Measurements from ENCODE around the gene DIMT1.

DIMT1 gene

DNA sequence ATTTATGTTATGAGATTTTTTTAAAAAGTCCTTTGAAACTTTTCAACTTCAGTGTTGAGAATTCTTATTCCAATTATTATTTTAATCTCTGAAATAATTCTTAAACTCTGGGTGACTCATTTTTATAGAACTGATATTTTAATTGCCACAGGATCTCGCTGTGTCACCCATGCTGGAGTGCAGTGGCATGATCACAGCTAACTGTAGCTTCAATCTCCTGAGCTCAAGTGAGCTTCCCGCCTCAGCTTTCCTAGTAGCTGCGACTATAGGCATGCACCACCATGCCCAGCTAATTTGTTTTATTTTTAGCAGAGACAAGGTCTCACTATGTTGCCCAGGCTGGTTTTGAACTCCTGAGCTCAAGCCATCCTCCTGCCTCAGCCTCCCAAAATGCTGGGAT is 41.0 kb downstream of the DIMT1 start:
- DNase-seq = no peak

DNA sequence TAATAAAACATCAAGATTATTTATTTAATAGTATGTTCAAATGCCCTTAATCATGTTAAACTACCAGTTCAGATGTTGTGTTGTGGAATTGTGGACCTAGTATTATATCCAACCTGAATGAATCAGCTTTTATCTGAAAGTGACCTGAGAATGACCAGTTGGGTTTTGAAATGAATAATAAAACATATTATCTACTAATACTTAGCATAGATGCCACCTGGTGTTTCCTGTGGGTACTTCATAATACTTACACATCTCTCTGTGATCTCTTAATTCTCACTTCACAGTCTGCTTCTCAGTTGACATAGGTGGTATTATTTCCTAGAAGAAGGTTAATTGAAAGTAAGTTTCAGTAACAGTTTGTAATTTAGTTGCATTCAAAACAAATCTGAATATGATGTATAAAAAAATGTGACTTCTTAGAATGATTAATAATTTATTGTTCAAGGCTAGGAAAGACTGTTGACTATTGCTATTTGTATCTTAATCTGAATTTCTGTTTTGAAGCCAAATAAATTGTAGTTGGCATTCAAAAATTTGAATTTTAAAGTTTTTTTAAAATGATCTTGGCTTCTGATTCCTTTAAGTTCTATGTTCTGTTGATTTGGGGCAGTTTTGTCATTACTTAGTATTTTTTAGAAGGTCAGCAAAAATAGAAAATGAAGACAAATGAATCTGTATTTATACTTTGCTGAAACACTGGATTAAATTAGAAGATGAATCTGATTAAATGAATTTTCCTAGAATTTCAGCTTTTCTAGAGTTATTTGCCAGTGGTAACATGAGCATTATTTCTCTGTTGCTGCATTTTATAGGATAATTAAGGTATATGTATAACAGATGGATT is 49.5 kb downstream of the DIMT1 start:
- no peak for DNase-seq

DNA sequence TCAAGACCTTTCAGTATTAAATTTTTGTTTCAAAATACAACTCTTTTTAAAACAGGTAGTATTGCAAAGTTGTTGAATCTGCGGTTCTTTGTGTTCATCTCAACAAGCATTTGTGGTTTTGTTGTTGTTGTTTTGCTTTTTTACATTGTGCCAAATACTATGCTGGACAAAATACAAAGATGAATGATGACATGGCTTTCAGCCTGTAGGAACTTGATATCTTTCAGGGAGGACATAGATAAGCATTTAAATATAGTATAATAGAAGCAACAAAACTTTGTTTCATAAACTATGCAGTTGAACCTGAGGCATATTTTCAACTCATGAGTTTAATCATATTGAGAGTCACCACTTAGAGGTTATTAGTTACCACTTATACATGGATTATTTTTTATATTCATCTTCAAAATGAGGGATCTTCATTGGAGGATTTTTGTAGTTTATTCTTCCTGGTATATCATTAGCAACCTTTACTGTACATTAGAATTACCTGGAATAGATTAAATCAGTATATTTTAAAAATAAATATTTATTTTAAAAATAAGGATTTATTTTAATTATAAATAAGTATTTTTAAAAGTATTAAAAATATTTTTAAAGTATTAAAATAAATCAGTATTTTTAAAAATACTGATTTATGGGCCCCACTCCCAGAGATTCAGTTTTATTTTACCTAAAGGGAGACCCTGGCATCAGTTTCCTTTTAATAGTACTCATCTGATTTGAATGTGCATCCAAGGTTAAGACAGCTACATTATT is 54.8 kb downstream of the DIMT1 start:
- DNase-seq = no peak

- no peak for DNase-seq
Measured at GRCh38 chr5:62347928-62348327, 55.8 kb downstream of the DIMT1 start.

- no peak for DNase-seq
Measured at GRCh38 chr5:62346748-62347147, 57.0 kb downstream of the DIMT1 start.

DNA sequence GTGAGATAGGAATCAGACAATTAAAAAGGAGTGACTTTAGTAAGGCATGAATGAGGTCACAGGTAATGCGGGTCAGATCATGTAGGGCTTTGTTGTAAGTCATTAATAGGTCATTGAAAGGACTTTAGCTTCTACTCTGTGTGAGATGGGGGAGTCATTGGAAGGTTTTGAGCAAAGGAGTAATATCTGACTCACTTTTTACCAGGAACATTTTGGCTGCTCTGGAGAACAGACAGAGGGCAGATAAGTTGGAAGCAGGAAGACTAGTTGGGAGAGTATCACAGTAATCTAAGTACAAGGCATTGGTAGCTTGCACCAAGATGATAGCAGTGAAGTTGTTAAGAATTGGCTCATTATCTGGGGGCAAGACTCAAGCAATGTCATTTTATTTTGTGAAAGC is 60.3 kb downstream of the DIMT1 start:
- DNase-seq = no peak

- DNase-seq = no peak
Measured at GRCh38 chr5:62342476-62342837, 61.2 kb downstream of the DIMT1 start.

GRCh38 chr5:62341783-62342475 is 61.8 kb downstream of the DIMT1 start:
- DNase-seq = no peak

DNA sequence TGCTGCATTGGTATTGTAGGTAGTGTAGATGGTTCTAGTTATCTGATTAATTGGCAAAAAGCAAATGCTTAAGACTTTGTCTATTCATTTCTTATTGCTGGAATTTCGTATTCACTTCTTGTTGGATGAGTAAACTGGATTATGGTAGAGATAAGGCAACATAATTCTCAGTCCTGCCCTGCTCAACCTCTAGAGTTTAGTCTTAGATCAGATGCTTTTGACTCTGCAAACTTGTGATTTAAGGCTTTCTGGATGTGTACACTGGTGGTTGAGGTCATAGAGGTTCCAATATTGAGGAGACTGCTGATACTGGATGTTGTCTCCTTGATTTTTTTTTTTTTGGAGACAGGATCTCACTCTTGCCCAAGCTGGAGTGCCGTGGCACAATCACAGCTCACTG is 62.7 kb downstream of the DIMT1 start:
- DNase-seq = no peak

- DNase-seq = no peak
Measured at GRCh38 chr5:62340392-62340791, 63.3 kb downstream of the DIMT1 start.

All from DMS79 (cell line).